GM18867 (cell line): ENCODE results near the gene ENPP6.
A peak's percentile ranks its signal among the peaks of the same experiment; 100 is the strongest.

Experiments
- ATAC-seq: cut with Tn5 transposase; IDR thresholded peaks from one replicate; pipeline ENCODE4 v1.9.1; 2021; ENCODE audit warnings: mild to moderate bottlenecking, moderate library complexity; ENCODE audit not compliant: unreplicated experiment

ENPP6 gene

DNA sequence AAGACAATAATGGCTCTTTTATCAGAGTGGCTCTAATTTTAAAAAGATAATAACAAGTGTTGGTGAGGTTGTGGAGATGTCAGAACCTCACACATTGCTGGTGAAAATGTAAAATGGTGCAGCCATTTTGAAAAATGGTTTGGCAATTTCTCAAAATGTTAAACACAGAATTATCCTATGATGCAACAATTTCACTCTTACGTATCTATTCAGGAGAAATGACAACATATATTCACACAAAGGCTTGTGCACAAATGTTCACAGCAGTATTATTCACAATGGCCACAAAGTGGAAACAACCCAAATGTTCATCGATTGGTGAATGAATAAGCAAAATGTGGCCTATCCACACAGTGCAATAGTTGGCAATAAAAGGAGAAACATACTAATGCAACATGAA, 24.7 kb downstream of the ENPP6 start:
- no peak for ATAC-seq

DNA sequence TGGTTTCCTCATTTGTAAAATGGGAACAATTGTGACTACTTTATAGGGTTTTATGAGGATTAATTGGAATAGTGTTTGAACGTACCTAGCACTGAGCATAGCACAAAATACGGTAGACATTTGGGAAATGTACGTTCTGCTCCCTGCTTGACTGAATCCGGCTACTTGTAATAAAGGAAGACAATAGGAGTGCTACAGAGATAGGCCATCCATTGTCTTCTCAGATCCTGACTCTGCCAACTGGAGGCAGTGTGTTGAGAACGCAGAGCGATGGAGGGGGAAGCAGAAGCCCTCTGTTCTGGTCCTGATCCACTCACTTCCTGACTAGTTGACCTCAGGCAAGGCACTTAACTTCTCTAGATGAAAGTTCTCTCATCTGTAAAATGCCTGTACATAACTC, 26.4 kb downstream of the ENPP6 start:
- ATAC-seq = no peak

DNA sequence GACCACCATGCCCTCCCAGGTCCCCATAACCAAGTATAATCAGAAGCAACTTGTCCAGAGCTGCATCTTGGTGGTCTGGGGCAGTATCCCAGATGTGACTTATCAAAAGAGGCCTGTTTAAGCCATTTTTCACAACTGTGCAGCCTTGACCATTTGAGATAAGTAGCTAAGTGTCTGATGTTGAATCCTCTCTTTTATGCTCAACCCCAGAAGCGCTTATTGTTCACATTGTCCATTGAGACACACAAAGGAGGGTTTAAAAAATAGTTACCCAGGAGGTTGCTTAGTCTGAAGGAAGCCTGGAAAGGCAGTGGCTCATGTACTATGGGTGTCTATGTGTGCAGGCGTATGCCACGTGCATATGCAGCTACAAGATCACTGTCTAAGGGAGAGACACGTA, 27.0 kb downstream of the ENPP6 start:
- ATAC-seq = no peak

DNA sequence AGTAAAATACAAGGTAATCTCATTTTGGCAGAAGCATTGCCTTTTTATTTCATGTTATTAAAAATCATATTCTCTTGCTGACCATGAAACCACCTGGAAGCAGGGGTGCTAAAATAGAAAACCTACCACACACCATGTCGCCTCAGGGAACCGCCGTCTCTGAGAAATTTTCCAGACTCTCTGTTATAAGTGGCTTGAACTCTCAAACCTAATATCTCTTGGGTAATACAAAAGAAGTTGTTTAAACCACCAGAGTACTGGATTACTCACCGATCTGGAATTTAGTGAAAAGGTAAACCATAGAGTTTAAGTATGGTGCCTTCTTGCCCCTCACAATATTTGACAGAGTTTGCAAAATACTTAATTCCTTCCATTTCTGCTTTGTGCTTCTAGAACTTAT, 27.7 kb downstream of the ENPP6 start:
- no peak for ATAC-seq

DNA sequence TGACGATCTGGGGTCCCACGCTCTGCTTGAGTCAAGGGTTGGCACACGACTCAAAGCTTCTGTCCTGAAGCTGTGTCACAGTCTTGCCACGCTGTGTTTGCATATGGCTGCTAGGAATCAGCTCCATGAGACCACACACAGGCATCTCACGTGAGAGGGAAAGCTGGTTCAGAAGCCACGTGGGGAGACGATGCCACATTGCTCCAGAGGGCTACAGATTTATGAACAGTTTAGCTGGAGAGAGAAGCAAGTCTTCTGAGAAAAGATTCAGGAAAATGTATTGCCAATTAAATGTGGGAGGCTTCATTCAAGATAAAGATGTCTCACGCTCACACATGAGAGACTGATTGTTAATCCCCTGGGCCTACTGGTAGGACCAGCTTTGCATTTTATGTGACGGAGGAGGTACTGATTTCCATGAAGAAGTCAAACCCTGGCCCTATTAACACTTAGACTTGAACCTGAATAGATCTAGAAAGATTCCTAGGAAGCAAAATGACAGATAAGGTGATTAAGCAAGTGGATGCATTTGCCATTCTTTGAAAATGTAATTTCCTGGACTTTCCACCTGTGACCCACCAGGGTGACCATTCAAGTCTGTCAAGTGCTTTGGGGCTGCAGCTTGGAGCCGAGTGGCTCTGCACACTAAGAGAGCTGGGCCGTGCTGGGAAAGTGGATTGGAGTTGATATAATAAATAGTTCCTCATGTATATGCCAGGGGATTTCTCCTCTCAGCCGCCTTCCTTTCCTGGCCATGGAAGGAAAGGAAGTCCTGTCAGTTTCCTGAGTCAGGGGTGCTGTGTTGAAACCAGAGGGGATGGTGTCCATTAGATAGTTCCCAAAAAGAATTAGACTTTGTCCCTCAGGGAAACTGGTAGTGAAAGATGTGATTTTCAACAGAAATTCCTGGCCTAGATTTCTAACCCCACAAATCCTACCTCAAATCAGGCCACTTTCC, 29.0 kb downstream of the ENPP6 start:
- no peak for ATAC-seq

DNA sequence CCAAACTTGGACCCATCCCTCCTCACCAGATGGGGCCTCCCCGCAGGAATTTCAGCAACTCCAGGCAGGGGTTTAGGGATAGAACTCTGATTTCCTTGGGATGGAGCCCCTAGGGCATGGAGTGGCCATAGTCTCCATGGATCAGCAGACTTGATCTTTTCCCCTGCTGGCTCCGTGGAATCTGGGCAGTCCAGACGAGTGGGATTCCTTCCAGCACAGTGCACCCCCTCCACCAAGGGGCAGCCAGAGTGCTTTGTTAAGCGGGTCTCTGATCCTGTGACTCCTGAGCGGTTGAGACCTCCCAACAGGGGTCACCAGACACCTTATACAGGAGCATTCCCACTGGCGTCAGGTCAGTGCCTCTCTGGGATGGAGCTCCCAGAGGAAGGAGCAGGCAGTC, 40.4 kb downstream of the ENPP6 start:
- ATAC-seq = no peak

DNA sequence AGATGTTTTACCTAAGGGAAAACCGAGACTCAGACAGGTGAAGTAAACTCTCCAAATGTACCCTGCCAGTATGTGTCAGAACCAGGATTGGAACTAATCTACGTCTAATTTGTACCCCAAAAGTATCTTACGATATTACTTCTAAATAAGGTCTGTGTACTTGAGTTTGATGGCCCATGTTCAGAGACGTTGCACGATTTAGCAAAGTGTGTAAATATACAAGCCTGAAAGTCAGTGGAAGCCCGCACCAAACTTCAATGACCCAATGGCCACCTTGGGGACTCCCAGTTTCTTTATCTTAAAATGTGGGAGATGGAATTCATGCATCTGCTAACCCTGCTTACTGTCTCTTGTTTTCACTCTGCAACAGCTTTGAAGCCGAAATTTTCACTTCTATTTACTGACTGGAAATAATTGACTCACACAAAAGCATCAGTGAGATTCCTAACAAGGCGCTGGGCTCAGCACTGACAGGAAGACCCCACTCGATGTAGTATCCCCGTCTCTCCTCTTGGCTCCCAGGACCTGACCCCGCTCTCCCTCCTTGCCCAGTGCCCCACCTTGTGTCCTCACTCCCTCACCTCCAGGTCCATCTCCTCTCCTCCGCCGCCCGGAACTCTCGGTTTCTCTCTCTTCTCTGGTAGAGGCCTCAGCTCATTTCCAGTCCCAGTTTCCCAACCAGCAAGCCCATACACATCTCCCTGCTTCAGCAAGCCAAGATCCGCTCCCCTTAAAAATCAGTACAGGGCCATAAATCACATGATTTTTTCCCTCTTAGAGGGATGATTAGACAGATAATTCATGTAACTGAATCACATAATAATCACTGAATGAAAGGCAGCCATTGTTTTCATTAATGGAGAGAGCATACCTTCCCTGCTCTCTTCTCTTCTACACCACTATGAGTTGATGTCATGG, 42.8 kb downstream of the ENPP6 start:
- no peak for ATAC-seq

DNA sequence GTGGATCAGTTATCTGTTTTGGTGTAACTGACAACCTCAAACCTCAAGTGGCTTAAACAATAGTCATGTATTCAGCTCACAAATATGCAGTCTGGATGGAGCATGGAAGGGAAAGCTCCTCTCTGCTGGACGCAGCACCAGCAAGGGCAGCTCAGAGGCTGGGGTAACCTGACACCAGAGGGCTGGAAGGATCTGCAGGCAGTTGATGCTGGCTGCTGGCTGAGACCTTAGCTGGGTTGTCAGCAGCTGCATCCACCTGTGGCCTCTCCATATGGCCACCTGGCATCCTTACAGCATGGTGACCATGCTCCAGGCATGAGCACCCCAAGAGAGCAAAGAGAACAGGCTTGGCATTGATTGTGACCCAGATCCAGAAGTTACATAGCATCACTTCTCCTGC, 46.7 kb downstream of the ENPP6 start:
- ATAC-seq = no peak

DNA sequence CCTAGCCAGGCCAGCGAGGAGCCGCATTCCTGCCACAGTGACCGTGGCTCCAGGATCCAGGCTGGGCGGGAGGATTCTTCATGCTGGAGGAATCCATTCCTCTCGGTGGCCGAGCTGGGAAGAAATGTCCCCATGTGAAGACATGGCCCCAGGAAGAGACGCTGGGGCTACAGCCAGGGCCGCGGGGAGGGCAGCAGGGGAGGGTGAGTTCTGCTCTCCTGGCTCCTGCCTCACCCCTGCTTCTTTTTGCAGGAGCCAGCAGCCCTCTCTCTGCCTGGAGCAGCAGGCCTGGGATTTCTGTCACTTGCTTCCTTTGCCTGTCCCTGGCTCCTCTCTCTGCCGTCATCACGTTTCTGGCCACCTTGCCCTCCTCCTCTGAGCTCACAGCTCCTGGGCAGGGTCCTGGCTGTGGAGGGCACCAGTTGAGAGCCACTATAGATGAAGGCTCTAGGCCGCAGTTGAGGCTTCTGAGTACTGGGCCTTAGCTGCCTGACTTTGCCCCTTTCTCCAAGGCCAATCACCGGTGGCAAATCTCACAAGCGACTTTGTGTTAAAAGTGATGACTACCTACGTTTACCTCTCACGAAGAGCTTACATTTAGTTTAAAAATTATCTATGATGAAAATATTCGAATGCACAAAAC, 48.3 kb downstream of the ENPP6 start:
- no peak for ATAC-seq

DNA sequence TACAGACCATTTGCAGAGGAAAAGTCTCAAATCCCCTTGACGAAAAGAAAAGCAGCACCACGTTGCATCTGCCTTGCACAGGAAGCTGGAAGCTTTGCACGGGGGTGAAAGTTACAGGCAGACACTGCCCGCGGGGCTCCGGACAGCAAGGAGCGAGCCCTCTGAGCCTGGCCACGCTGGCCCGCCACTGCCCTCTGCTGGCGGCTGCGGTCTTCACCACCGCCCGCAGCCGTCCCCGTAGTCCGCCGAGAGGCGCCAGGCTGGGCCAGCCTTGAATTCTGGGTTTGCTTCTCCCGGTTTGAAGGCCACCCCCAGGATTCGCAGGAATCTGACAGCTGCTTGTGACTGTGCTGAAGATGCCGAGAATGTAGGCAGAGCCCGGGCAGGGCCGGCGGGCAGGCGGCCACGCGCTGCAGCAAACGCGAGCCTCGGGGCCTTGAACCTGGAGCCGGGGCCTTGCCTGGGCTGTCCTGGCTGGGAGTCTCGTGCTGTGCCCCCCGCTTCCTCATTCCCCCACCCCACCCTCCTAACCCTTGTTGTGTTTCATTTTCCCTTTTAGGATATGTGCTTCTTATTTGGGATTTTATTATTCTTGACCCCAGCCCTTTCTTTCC, 49.2 kb downstream of the ENPP6 start:
- peak; percentile 71 for ATAC-seq

DNA sequence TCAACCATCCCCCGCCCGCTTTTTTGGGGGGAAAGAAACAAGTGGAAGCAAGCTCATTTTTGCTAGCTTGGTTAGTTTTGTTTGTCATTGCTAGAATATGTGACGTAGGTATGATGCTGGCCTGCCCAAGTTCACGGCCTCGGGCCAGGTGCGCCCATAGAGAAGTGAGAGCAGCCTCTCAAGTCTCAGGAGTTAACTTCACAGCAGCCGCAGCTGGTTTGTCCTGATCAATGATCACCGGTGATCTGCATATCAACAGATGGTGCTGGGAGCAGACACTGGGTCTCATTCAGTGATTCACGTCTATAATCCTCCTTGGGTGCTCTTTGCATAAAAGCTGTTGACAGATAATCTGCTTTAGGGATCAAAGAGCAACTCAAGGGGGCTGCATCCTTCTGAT, 50.1 kb downstream of the ENPP6 start:
- ATAC-seq = peak; percentile 96

DNA sequence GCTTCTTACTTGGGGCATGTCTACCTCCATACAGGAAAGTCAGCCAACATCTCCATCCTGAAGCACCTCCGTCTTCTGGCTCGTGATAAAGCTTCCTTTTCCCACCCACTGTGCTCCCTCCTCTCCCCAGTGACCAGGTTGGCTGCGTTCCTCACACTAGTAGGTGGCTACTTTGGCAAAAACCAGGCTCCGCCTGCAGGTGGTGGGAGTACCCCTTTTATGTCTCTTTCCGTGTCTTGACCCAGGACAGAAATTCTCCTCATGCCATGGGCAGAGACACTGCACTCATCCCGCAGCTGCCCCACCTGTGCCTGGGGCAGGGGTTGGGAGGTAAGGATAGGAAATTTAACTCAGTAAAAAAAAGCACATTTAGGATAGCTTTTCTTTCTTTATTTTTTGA, 50.9 kb downstream of the ENPP6 start:
- ATAC-seq = no peak

DNA sequence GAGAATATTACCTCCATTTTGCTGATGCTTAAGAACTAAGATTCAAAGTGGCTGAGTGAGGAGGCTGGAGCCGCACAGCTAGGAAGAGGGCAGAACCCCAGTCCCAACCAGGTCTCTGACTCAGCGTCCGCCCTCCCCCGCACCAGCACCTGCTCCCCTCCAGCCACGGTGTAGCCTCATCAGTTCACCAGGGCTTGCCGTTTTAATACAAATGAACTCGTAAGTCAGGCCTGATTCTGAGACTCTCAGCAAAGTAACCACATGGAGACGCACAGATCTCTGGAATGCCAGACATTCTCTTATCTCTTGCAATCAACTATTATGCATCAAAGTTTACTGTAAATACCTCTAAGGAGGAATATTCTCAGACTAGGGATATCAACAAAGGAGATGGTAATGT, 52.4 kb downstream of the ENPP6 start:
- no peak for ATAC-seq

DNA sequence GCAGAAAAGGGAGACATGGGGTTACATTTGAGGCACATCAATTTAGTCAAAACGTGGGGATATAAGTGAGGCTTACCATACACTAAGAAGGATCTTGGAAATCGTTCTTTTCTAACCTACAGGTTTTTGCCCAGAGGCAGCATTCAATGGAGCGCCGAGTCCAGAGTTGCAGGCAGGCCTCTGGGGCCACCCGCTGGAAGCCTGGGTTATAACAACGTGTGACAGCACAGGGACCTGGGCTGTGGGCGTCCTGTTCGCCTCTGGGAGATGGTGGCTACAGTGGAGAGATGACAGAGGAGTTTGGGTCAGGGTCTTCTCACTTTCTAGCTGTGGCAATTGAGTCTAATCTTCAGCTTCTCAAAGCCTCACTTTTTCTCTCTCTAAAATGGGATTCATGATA, 53.9 kb downstream of the ENPP6 start:
- no peak for ATAC-seq

DNA sequence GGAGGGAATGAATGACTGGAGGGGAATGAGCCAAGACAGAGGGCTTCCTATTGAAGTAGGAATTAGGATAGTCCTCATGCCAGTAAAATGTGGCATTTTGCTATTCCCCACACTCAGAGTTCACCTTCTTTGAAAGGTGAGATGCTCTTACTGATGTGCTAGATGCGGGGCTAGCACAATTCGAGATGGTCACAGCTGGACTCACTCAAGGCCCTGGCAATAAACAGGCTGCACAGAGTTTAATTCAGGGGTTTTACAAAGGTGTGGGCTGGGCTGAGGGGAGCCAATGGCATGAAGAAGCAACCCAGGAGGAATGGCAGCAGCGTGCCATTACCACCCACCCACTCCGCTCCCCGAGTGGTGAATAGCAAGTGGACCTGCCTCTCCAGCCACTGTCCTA, 55.1 kb downstream of the ENPP6 start:
- ATAC-seq = no peak

DNA sequence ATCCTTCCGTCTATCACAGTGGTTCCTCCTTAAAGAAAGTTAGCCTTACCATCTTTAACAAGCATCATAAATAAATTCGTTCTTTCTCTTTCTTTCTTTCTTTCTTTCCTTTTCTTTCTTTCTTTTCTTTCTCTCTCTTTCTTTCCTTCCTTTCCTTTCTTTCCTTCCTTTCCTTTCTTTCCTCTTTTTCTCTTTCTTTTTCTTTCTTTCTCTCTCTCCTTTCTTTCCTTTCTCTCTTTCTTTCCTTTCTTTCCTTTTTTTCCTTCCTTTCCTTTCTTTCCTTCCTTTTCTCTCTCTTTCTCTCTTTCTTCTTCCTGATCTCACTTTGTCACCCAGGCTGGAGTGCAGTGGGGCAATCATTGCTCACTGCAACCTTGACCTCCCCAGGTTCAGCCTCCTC, 60.4 kb downstream of the ENPP6 start:
- ATAC-seq = no peak

DNA sequence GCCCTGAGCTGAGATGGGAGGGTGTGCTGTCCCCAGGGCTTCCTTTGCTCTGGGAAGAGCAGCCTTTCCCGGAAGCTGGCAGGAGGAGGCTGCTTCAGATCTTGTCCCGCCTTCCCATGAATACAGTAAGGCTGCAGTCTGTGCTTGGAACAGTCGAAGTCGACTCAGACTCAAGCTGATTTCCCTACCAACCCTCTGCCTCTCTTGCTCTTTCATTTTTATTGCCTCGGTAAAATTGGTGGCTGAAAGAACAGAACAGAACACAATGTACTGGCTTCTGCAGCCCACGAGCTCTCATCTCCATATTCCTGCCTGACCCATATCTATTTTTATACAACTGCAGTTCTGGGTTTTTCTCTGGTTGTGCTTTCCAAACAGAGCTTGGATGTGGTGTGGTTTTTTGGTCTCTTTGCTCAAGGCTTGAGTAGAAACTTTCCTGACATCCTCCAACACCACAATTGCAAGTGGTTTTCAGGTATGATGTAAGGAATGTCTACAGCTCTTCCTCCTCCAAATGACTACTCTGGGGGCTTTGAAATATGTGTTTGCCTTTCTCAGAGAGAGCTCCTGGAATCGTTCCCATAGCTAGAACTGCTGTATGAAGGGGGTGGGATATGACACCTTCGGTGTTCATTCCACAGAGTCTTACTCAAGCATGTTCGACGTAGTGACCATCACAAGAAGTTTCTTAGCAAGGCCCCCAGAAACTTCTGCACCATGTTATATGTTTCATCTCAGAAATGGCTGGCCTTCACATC, 61.3 kb downstream of the ENPP6 start:
- ATAC-seq = no peak

DNA sequence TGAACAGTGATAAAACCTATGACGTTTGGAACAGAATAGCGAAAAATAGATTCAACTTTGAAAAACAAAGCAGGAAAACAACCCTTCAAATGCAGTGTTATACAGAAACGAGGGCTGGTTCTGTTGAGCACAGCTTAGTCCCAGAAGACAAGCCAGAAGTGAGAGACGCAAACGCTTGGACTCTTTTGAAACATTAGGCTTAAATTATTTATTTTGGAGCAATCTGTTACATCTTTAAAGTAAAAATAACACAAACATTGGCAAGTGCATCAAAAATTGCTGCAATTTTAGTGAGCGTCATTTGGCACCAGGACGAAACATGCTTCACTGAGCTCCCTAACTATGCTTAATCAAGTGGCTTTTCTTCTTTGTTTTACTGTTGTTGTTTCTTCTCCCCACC, 63.5 kb downstream of the ENPP6 start:
- no peak for ATAC-seq

DNA sequence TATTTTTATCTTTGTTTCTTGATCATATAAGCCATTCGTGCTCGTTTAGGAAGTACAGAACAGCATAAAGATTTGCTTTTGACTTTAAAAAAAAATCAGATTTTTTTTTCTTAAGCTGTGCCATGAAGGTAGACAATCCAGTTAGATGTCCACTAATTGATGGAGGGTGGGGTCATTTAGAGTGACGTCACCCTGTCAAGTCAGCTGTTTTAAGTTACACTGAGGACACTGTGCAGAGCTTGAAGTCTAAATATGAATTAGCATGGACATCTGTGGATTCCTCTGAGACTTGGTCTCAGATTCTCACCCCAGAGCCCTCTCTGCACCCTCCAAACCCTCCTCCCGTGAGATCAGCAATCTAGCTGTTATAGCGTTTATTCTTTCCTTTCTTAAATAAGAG, 63.9 kb downstream of the ENPP6 start:
- no peak for ATAC-seq

DNA sequence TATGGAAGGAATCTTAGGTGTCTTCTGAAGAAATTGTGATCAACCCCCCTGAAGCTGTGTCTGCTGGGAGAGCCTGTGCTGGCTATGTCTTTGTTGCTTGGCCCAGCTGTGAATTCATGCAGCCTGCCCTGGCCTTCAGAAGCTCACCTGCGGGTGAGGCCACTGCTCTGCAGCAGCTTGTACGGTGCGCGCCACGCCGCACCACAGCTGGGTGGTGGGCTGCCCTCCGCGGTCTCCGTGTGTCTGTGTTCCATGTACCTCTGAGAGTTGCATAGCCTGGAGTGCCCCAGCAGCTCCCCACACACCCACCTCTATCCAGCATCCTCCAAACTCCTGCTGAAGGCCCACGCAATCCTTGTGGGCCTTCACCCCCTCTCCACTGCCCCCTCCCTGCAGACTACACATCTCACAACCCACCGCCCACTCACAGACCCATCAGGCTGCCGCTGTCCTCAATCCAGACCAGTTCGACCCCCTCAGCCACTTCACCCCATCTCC, 65.6 kb downstream of the ENPP6 start:
- no peak for ATAC-seq
